Uterus (tissue), 2 donors: ENCODE measurements around the gene CEP85L.

Source experiments
- POLR2A ChIP-seq, 2 donors: fragments of 450-650 bp; IDR thresholded peaks; one replicate each; pipeline ENCODE4 v1.6.1; 2016; ENCODE audit warnings: antibody characterized with exemption in 2 of 2, mild to moderate bottlenecking in 1 of 2, moderate library complexity in 1 of 2
- TF ChIP-seq, protein P1 (sequence below), 4 experiments: fragments of 200-600 bp in 2 of 4; fragments of 450-650 bp in 2 of 4; sonication (generic) in 2 of 4; IDR thresholded peaks; one replicate each; pipeline ENCODE4 v1.5.1; 2016 to 2019; ENCODE audit warnings: antibody characterized with exemption in 4 of 4, mild to moderate bottlenecking in 2 of 4, moderate library complexity in 1 of 4

GRCh38 chr6:118500130-118501015, 151.0 kb downstream of the CEP85L start:
- TF ChIP-seq, protein P1, sequence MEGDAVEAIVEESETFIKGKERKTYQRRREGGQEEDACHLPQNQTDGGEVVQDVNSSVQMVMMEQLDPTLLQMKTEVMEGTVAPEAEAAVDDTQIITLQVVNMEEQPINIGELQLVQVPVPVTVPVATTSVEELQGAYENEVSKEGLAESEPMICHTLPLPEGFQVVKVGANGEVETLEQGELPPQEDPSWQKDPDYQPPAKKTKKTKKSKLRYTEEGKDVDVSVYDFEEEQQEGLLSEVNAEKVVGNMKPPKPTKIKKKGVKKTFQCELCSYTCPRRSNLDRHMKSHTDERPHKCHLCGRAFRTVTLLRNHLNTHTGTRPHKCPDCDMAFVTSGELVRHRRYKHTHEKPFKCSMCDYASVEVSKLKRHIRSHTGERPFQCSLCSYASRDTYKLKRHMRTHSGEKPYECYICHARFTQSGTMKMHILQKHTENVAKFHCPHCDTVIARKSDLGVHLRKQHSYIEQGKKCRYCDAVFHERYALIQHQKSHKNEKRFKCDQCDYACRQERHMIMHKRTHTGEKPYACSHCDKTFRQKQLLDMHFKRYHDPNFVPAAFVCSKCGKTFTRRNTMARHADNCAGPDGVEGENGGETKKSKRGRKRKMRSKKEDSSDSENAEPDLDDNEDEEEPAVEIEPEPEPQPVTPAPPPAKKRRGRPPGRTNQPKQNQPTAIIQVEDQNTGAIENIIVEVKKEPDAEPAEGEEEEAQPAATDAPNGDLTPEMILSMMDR (IDR thresholded peaks at IDR 0.05) = no peak
- no peak for TF ChIP-seq POLR2A (IDR thresholded peaks at IDR 0.05)
